HG03135 (cell line): ENCODE data around the gene RAD51B.
"Not testable (repeated sequence)": the region's sequence is repeated elsewhere in the genome, so short reads cannot be mapped to it uniquely, and the experiment has no call there.

Source experiments
- ATAC-seq: cut with Tn5 transposase; IDR thresholded peaks from one replicate; pipeline ENCODE4 v1.9.1; 2021; ENCODE audit warnings: mild to moderate bottlenecking, moderate library complexity; ENCODE audit not compliant: unreplicated experiment

RAD51B gene

DNA sequence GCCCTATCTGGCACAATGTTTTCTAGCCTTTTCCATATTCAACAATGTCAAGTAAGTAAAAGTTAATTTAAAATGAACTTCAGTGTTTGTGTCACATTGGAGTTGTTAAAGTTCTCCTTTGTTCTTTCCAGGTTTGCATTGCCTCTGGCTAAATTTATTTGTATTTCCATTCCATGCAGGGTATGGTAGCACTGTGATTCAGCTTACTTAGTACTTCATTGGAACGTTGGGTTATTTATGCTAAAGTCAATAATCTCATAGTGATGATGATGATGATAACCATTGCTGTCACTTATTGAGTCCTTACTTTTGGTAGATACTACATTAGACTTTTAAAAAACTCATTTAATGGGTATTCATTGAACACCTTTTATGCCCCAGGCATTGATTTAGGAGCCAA is 286.9 kb downstream of the RAD51B start:
- no peak for ATAC-seq

DNA sequence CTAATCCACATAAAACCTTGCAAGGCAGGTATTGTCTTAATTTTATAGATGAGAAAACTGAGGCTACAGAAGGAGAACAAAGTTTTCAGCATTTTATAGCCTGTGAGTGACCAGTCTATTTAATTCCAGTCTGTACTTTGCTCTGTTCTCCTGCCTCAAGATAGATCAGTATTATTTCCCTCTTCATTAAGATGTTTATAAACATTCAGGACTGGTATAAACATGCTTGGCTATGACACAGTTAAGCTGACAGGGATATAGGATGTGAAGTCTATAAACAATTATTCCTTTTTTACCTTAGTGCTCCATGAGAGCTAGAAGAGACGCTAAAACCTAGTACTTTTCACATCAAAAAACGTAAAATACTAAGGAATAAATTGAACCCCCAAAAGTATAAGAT is 287.3 kb downstream of the RAD51B start:
- no peak for ATAC-seq

DNA sequence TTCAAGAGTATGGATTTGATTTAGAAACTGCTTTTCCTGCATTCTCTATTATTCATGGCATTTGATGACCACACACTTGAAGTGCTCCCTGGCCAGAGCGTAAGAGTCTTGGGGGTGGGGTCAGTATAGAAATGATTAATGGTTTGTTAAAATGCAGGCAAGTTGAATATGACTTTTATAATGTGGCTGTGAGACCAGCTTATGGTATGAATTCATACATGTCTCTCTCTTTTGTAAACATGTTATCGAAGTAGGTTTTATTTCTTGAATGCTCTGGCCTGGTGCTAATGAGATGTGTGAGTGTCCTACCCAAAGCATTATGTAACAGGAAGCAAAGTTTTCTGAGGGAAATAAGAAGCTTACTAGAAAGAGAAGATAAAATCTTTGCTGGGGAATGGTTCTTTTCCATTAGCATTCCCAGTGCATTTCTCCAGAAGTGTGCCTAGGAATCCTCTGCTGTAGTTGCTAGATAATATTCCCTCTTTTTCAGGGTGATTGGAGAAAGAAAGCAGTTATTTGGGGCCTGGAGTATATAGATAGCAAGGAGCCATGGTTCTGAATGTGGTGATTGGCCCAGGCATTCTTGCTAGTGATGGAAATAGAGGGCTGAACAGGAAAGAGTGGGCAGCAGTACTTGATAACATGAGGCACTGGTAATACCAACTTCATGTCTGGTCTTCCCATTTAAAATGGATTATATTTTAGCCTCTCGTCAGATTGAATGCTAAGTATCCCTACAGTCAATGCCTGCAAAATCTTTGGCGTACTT is 289.7 kb downstream of the RAD51B start:
- no peak for ATAC-seq

DNA sequence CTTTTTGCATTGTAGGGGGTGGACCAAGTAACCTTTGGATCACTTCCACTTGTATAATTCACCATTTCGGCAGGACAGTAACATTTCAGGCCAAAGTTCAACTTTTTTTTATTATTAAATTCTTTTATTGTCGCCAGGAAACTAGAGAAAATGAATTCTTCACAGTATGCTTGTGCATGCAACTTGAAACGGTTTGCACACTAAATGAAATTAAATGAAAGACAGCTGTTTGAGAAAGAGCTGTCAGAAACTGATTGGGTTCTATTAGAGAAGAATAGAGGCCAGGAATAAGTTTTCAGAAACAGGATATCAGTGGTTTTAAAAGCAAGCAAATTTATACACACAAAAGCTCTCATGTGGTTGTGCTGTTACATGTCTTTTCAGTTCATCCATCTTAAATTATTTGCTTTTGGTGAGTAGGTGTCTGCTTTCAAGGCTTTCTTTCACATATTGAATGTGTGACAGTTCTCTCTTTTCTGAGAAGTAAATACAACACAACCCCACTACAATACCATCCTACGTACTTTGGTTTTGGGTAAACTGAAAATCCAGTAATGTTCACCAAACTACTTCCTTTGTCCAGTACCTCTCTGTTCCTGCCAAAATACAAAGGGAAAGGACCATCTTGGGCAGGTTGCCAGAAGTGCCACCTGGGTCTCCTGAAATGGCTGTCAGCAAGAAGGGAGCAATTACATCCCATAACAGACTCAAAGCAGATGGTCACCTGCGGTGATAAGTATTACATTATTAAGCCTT is 291.7 kb downstream of the RAD51B start:
- no peak for ATAC-seq

DNA sequence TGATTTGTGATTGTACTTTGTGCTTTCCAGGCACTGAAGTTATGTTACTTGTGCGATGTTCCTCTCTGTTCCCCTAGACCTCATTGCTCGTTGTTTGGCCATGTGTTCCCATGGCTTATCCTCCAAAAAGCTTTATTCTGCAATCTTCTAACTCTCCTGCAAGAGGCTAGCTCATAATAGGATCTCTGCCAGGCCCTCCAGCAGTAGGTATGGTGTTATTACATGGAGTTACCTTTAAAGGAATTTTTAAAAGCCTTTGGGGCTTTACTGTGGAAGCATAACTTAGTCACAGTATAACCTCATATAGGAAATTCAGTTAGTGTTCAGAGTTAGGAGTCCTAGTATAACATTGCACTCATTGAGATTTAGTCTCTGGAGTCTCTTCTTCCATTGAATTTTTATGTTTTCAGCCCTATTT is 292.3 kb downstream of the RAD51B start:
- no peak for ATAC-seq

DNA sequence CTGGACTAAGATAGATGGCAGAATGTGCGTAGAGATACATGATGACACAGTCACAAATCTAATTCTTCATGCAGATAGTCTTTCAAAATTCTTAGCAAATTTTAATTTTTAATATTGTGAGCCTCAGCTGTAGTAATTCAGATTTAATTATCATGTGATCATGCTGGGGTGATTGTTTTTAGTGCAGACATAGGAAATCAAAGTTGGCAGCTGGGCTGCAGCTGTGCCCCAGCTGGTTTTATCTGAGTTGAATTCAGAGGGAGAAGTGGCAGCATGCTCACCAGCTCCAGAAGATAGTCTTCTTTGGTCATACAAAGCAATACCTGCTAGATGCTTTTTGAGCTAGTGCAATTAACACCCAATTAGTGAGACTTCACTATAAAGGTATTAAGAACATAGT is 292.9 kb downstream of the RAD51B start:
- no peak for ATAC-seq

DNA sequence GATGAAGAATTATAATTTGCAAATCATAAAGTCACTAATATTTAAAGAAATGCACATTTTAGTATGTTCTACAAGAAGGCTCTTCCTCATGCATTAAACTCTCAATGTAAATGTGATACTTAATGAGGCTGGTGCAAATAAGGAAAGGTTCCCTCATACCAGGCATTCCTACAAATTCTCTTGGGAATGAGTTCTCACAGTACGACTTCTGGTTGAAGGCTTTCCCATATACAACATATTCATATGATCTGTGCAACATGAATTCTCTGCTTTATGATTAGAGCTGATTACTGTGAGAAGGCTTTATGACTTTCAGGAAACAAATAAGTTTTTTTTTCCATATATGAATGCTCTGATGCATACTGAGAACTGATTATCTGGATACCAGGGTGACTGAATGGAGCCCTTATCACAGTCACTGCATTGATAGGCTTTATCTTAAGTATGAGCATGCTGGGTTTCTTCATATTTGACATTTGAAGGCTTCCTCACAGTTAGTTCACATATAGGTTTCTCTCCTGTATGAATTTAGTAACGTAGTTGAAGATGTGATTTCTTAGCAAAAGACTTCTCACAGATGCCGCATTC is 293.9 kb downstream of the RAD51B start:
- ATAC-seq = no peak

DNA sequence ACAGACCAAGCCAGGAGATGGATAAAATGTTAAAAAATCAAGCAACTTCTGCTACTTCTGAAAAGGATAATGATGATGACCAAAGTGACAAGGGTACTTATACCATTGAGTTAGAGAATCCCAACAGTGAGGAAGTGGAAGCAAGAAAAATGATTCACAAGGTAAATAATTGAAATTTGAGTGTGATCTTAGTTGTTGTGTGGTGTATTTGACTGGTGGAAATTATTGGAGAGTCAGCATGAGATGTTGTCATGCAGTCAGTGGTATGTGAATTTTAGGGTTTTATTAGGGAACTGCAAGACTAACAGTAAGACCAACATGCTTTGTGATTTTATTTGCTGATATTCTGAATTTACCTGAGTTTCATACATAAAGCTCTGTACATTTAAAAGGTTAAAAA is 296.4 kb downstream of the RAD51B start:
- not testable (repeated sequence) for ATAC-seq

DNA sequence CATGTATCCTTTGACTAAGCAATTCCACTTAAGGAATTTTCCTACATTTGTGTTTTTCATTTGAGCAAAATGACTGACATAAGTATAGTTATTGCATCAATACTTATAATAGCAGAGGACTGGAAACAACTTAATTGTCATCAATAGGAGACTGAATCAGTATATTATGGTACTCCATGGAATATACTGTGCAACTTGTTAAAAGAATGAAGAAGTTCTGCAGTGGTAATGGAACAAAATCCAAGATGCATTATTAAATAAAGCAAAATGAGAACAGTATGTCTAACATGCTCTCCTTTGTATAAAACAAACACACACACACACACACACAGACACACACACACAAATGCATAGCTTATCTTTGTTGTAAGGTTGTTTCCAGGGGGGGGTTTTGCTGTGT is 303.1 kb downstream of the RAD51B start:
- no peak for ATAC-seq

DNA sequence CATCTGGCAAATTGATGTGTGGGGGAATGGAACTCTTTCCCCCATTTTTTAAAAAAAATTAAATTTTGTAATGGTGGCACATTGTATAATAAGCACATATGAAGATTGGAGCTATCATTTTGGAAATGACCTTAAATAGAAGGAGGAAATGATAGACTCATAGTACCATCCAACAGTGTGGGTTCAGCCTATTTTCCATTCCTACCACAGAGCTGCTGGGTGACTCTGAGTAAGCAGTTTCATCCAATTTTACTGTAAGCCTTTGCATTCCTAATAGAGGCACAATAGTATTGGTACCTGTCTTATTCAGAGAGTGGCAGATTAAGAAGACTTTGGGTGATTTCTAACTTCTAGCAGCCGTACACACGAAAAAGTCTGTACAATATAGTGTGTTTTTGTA is 304.5 kb downstream of the RAD51B start:
- no peak for ATAC-seq

DNA sequence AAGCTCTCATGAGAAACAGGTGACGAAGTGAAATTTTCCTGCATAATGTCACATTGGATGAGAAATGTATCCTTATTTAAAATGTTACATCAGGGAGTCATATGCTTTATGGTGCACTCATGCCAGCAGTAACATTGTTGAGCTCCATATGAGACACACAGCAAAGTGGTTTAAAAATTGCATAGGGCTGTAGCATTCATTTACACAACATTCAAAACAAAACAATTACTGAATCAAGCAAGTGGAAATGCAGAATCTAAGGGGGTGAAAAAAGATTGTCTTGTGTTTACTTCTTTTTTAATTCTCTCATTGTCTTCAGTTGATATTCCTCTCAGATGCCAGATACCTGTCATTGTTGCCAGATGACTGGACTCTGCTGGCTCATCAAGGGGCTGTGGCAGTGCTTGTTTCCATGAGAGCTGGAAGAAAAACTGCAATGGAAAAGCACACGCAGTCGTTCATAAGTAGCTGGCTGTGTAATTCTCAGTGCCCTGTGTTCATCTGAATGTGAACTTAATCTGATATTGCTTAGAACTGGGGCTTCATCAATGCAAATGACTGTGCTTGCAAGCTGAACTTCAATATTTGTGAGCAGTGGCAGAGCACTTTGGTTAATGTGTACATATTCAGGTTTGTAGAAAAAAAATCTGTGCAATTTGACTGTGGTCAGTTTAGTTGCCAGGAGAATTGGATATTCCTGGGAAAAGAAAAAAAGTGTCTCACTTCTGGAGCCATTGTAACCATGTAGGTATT is 305.6 kb downstream of the RAD51B start:
- ATAC-seq = no peak

DNA sequence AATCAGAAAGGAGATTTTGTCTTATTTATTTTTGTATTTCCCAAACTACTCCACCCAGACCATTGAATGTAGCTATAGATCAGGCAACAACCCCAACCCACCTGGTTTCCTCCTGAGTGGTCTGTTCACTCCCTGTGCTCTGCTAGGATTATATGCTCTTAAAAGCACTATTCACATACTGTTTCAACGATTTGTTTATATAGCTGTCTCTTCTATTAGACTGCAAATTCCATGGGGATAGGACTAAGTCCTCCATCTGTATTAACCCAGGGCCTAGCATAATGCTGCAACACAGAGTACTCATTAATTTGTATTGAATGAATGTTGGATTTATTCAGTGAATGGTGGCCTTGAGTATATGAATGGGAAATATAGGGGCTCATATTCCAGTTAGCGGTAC is 307.6 kb downstream of the RAD51B start:
- ATAC-seq = no peak

DNA sequence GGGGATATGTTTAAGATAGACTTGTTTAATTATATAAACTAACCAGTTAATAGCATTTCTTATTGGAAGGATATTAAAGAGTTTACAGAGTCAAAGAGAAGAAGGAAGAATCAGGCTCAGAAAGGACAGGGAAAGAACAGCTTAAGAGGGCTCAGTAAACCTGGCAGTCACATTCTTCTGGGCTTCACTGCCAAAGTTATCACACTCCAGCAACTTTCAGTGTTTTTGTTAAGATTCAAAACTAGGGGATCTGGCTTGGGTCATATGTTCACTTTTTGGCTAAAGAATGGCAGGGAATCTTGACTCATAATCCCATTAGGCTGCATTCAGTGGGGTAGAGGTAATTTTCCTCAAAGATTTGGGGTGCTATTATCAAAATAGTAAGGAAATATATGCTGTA is 312.3 kb downstream of the RAD51B start:
- no peak for ATAC-seq

DNA sequence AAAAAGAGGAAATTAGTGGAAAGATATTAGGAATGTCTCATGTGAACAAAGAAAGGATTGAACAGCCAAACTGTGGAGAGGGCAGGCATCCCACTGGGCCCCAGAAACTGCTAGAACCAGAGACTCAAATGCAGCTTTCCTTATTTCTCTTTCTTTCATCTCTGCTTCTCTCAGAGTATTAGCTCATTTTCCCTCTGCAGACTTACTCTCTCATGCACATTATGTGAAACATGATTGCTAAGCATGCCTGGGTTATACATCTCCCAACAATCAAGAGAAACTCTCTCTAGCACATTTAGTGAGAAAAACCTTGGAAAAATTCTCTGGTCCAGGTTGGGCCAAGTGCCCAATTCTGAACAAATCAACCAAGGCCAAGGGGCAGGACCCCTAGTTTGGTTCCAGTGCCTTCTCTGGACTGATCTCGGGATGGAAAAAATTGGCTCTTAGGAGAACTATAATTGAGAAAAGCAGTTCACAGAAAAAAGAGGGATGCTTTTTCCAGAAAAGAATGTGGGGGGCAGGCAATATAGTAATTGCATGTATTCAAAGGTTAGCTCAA is 313.1 kb downstream of the RAD51B start:
- no peak for ATAC-seq

DNA sequence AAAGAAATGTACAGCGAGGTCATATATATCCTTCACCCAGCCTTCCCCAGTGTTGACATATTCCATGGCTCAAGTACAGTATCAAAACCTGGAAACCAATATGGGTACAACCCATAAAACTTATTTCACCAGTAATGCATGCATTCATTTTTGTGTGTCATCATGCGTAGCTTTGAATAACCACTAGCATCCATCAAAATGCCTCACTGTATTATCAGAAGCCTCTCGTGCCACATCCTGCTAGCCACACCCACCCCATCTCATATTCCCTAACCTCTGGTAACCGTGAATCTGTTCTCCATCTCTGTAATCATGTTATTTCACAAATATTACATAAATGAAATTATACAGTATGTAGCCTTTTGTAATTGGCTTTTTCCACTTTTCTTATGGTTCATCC is 314.3 kb downstream of the RAD51B start:
- ATAC-seq = no peak

DNA sequence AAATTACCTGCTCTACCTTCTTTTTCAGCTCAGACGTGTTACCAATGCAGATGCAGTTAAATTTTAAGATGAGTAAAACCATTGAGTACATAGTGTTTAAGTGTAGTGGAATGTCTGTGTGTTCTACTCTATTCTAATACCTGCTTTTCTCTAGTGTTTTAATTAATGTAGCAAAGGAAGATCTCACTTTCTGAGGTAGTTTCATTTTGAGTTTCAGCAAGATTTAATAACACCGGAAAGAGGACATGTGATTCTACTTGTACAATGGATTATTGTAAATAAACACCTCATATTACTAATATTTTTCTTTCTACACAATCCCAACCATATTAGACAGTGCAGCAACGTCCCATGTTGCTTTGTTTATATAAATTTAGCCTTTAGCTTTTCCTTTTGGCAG is 315.4 kb downstream of the RAD51B start:
- no peak for ATAC-seq

DNA sequence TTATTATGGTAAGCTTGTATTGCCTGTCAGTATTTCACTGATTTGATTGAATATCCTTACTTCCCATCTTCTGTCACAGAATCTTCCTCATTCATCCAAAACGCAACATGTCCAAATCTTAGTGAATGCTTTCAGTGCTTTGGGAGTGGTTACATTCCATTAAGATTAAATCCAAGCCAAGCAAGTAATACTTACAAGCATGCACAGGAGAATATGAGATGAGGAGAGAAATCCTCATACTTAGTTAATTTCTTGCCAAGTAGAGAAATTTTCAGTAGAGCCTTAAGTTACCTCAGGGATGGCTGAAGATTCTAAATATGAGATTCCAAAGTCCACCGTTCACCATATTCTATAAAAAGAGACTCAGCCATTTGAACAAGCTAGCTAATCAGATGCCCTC is 316.0 kb downstream of the RAD51B start:
- no peak for ATAC-seq

DNA sequence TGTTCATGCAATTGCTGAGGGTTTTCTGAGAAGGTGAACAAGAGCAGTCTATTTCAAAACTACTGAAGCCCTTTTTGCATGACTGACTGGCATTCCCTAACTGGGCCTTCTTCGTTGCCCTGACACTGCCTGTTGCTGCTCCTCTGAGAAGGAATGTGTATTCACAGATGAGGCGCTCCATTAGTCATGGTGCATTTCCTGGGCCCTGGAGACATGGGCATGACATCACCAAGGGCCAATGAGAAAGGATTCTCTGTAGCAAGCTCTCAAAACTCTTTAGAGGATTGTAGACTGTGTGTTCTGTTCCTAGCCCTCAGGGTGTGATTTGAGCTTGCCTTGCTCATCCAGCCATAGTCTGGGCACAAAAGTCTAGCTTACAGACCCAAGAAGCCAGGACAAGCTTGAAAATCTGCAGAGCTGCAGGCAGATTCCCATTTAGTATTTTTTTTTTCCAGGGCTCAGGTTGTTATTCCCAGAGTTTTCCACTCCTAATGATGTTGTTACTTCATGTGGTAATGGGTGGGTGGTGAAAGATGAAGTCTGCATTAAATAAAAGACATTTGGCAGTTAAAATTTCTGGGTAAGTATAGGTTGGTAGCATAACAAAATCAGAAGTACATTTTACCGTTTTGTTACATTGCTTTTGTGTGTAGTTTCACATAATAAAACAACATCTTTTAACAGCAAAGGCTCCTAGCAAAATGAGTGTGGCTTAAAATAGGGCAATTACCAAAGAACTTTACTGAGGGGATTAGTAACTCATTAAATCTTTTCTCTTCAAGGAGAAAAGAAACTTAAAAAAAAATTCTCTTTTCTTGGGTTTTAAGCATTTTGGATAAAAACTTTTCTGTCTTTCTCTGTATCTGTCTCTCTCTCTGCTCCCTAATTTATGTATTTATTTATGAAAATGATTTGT is 318.4 kb downstream of the RAD51B start:
- no peak for ATAC-seq

DNA sequence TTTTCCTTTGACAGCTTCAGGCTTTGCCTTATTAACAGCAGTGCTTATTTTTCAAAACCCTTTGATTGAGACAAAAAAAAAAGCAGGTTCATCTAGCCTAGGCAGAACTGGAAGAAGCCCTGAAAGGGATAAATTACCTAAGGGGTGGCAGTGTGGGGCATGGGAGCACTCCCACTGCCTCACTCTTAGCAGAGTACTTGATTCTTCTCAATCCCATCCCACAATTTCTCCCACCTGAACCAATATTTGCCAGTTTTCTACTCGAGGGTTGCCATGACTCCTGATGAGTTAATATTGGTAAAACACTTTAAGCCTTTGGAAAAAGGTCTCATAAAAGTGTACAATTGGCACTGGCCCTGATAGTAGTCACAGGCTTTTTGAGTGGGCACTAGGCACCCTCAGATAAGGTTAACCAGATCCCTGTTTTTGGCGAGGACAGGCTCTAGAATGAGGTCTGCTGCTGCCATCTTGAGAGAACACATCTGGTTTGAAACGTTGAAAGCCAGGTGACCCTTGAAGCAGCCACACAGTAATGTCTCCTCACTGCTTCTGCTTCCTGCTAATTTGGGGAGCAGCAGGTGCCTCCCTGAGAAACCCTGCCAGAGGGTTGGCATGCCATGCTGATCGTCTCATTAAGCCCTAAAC is 320.0 kb downstream of the RAD51B start:
- no peak for ATAC-seq
